GM12878 (cell line): ENCODE measurements around the gene C9orf153. TPM values are rescaled to one million over a fixed set of nuclear protein-coding genes. Genes with fewer than 3 reads are reported as not detected.

Source experiments
- ATAC-seq: fragments of 200-7000 bp; cut with Tn5 transposase; 3 replicates; pipeline ENCODE4 v1.9.1; 2020; ENCODE audit warnings: mild to moderate bottlenecking, moderate library complexity
- BruUV-seq: library from RNA; stranded (reverse); fragments of 400-500 nt; replicated peaks from 2 replicates; lab custom pipeline; 2021; lab: Mats Ljungman, UMichigan
- CTCF ChIA-PET: fragments of 300-600 bp; sonication (Branson Sonifier 250); formaldehyde crosslinking; extraction: SDS; loops from one replicate; lab custom pipeline; 2021; ENCODE audit warnings: inconsistent platforms; lab: Yijun Ruan, JAX
- POLR2A ChIA-PET: fragments of 350-600 bp; formaldehyde crosslinking; extraction: SDS; loops from one replicate; lab custom pipeline; 2021; ENCODE audit warnings: inconsistent platforms; lab: Charles Lee
- RAD21 ChIA-PET: fragments of 300-600 bp; sonication (Branson Sonifier 250); formaldehyde crosslinking; loops from one replicate; lab custom pipeline; 2023; ENCODE audit warnings: antibody characterized with exemption; ENCODE audit not compliant: unreplicated experiment; lab: Charles Lee
- SMC1A ChIA-PET: fragments of 300-600 bp; sonication (Branson Sonifier 250); formaldehyde crosslinking; loops from one replicate; lab custom pipeline; 2023; ENCODE audit not compliant: unreplicated experiment, uncharacterized antibody; lab: Charles Lee
- DNase-seq: peaks from one replicate; pipeline ENCODE4 v3.0.0-alpha.2; 2011; ENCODE audit warnings: low read depth, low spot score
- FAIRE-seq: peaks from 3 replicates; lab custom pipeline; 2011; peaks lifted over from hg19 to GRCh38; lab: Jason Lieb, UNC
- H2AFZ ChIP-seq: 2 replicates; pipeline ENCODE4 v1.6.0; 2011; ENCODE audit warnings: low read depth, low read length, control low read depth; ENCODE audit not compliant: control insufficient read depth
- H3K27ac ChIP-seq: 2 replicates; pipeline ENCODE4 v1.5.1; 2011; ENCODE audit warnings: control low read depth; ENCODE audit not compliant: control insufficient read depth, insufficient read depth
- H3K27me3 ChIP-seq, 2 experiments: replicated peaks in 1 of 2; 2 replicates each; pipeline versions ENCODE4 v1.6.0 to v1.6.1; 2011; ENCODE audit warnings: low read length in 1 of 2; ENCODE audit not compliant: control insufficient read depth in 2 of 2, insufficient read depth in 2 of 2
- H3K36me3 ChIP-seq, 2 experiments: 2 replicates each; pipeline ENCODE4 v1.5.1; 2011; ENCODE audit warnings: low read length in 1 of 2; ENCODE audit not compliant: control insufficient read depth in 2 of 2, insufficient read depth in 2 of 2
- H3K4me1 ChIP-seq: 2 replicates; pipeline ENCODE4 v1.6.1; 2011; ENCODE audit warnings: mild to moderate bottlenecking, low read length, moderate library complexity, mixed read lengths; ENCODE audit not compliant: control insufficient read depth, insufficient read depth
- H3K4me2 ChIP-seq: 2 replicates; pipeline ENCODE4 v1.6.0; 2011; ENCODE audit warnings: control low read depth; ENCODE audit not compliant: control insufficient read depth, insufficient read depth
- H3K4me3 ChIP-seq: fragments of 200-600 bp; sonication (generic); 2 replicates; pipeline ENCODE4 v1.5.1; 2016
- H3K79me2 ChIP-seq: 2 replicates; pipeline ENCODE4 v1.6.0; 2011; ENCODE audit warnings: low read length; ENCODE audit not compliant: control insufficient read depth, insufficient read depth
- H3K9ac ChIP-seq: 2 replicates; pipeline ENCODE4 v1.8.0; 2011; ENCODE audit warnings: low read length, control low read depth, mixed read lengths; ENCODE audit not compliant: control insufficient read depth, insufficient read depth
- H3K9me3 ChIP-seq: replicated peaks from 3 replicates; pipeline ENCODE4 v1.5.1; 2011; ENCODE audit warnings: mild to moderate bottlenecking, low read length; ENCODE audit not compliant: control insufficient read depth, insufficient read depth
- H4K20me1 ChIP-seq: 2 replicates; pipeline ENCODE4 v1.6.0; 2011; ENCODE audit not compliant: control insufficient read depth, insufficient read depth
- ATF3 ChIP-seq: IDR thresholded peaks from 2 replicates; pipeline ENCODE4 v1.6.1; 2011; ENCODE audit warnings: low read depth, mild to moderate bottlenecking, low read length, moderate library complexity, borderline replicate concordance; ENCODE audit errors: extremely low read depth
- CHD1 ChIP-seq: IDR thresholded peaks from 2 replicates; pipeline ENCODE4 v1.6.1; 2012; ENCODE audit warnings: low read depth, low read length, improper control_type of control experiment
- E4F1 ChIP-seq: fragments of 450-650 bp; IDR thresholded peaks from 2 replicates; pipeline ENCODE4 v1.6.1; 2018; ENCODE audit warnings: borderline replicate concordance, mild to moderate bottlenecking; ENCODE audit not compliant: partially characterized antibody
- KAT2A ChIP-seq: conservative IDR thresholded peaks from 2 replicates; pipeline ENCODE4 v1.6.1; 2011; ENCODE audit warnings: low read depth, low read length; ENCODE audit not compliant: control insufficient read depth
- NBN ChIP-seq: fragments of 450-650 bp; IDR thresholded peaks from 2 replicates; pipeline ENCODE4 v1.6.1; 2016
- PML ChIP-seq: IDR thresholded peaks from 2 replicates; pipeline ENCODE4 v1.6.1; 2012; ENCODE audit warnings: low read length, inconsistent platforms
- RELA ChIP-seq: fragments of 450-650 bp; IDR thresholded peaks from 2 replicates; pipeline ENCODE4 v1.8.0; 2014; ENCODE audit warnings: borderline replicate concordance; ENCODE audit not compliant: partially characterized antibody
- RFX5 ChIP-seq: IDR thresholded peaks from 2 replicates; pipeline ENCODE4 v1.6.1; 2011; ENCODE audit warnings: low read depth, low read length, improper control_type of control experiment
- SIN3A ChIP-seq: IDR thresholded peaks from 2 replicates; pipeline ENCODE4 v1.6.1; 2012; ENCODE audit warnings: low read depth, low read length, improper control_type of control experiment
- SMAD5 ChIP-seq: IDR thresholded peaks from 2 replicates; pipeline ENCODE4 v1.6.1; 2016; ENCODE audit warnings: antibody characterized with exemption, low read depth
- TCF3 ChIP-seq: IDR thresholded peaks from 2 replicates; pipeline ENCODE4 v1.6.1; 2012; ENCODE audit warnings: low read depth, mild to moderate bottlenecking, low read length, borderline replicate concordance; ENCODE audit not compliant: insufficient read depth
- USF1 ChIP-seq: IDR thresholded peaks from 2 replicates; pipeline ENCODE4 v1.6.1; 2011; ENCODE audit warnings: borderline replicate concordance, low read depth, mild to moderate bottlenecking, moderate library complexity, mixed read lengths, low read length; ENCODE audit not compliant: insufficient read depth; ENCODE audit errors: extremely low read length
- YY1 ChIP-seq: IDR thresholded peaks from 2 replicates; pipeline ENCODE4 v1.6.1; 2011; ENCODE audit warnings: low read depth, mild to moderate bottlenecking, low read length
- ZNF217 ChIP-seq: fragments of 450-650 bp; IDR thresholded peaks from 2 replicates; pipeline ENCODE4 v1.6.1; 2017; ENCODE audit warnings: antibody characterized with exemption, mild to moderate bottlenecking
- WGBS: methylation state at CpG from one replicate; pipeline ENCODE4 v1.1.6; 2016; ENCODE audit warnings: low lambda C conversion rate; ENCODE audit not compliant: insufficient replicate concordance, insufficient coverage; ENCODE audit errors: missing lambda C conversion rate; 5-methylcytosine and 5-hydroxymethylcytosine counted together
- in situ Hi-C: fragments of 300-500 bp; cut with MboI; formaldehyde crosslinking; loops from 9 replicates; pipeline ENCODE4 v1.14.3; 2018; ENCODE audit warnings: mixed read lengths
- intact Hi-C: fragments of 100-400 bp; cut with micrococcal nuclease; formaldehyde crosslinking; loops from one replicate; pipeline ENCODE4 v1.14.2; 2022; ENCODE audit not compliant: unreplicated experiment
- polyA plus RNA-seq, 11 experiments: library from polyadenylated mRNA; depleted of rRNA in 4 of 11; unstranded in 6 of 11; stranded (reverse) in 5 of 11; fragments of >200 nt; fragmentation: Nextera tagmentation in 4 of 11; fragmentation: Illumina TruSeq in 1 of 11; extraction: Ambion mirVana in 4 of 11; extraction: Trizol in 1 of 11; gene quantifications; 1 replicate in 1 of 11; 2 replicates in 10 of 11; pipeline versions ENCODE4 v1.2.1 to v1.2.3, GENCODE V29; 2011 to 2016; ENCODE audit warnings: inconsistent platforms in 2 of 11, missing spikeins in 2 of 11, low read depth in 1 of 11
- total RNA-seq, 4 experiments: library from RNA; depleted of rRNA in 3 of 4; stranded (reverse); fragments of >200 nt in 3 of 4; fragmentation: Illumina TruSeq in 1 of 4; extraction: Trizol in 1 of 4; gene quantifications; 2 replicates each; pipeline versions ENCODE4 v1.2.1 to v1.2.3, GENCODE V29; 2013 to 2021
- TF ChIP-seq, protein P1 (sequence below): IDR thresholded peaks from 2 replicates; pipeline ENCODE4 v1.6.1; 2012; ENCODE audit warnings: improper control_type of control experiment, low read depth, low read length; ENCODE audit not compliant: insufficient replicate concordance

The C9orf153 gene
- total and polyA plus RNA-seq, 10 of the 15 experiments (the other 5 are each of a cell fraction or from before 2014, with no cell fraction given) = 0.03 to 1.2 (median 0.18) TPM; not detected in 1

DNA sequence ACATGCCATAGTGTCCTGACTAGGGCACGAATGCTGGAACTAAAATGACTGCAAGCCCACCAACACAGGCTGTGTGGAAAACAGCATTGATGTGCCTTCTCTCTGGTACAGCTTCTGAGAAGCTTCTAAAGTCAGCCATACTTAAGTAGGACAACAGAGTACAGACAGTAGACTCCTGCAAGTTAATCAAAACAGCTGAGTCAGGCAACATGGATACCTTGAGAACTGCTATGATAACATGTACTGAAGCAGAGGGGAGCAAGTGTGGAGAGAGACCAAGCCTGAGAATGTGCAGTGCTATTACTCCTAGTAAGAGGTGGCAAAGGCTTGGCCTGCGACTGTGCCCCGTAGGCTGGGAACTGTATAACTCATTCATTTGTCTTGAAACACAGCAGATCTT is 20.4 kb upstream of the C9orf153 start:
- in situ Hi-C loops (loop anchor here (25.0 kb wide), 1 partner anchor 468 kb away; no protein-coding TSS in a partner anchor), intact Hi-C loops (loop anchor here (5.0 kb wide), 1 partner anchor 78 kb away; no protein-coding TSS in a partner anchor)
- no peak overlapping the region for H3K9ac ChIP-seq
- POLR2A ChIA-PET = interaction anchor here (0.6 kb wide), 2 partner anchors 29 to 43 kb away, joined by 4 to 8 read pairs; no protein-coding TSS in a partner anchor
- H4K20me1 ChIP-seq = no peaks in the 10 kb centered on the region
- ATAC-seq = no peak
- CTCF ChIA-PET = no interaction called here
- H2AFZ ChIP-seq = no peak overlapping the region
- H3K27ac ChIP-seq = no peak overlapping the region
- H3K4me3 ChIP-seq = no peak overlapping the region
- no TSS peak for BruUV-seq
- RAD21 ChIA-PET = no interaction called here
- no peak overlapping the region for H3K4me2 ChIP-seq
- no peaks in the 10 kb centered on the region for H3K9me3 ChIP-seq
- peaks cover 23% of the 10 kb centered on the region for H3K79me2 ChIP-seq
- H3K27me3 ChIP-seq = no peaks in the 10 kb centered on the region
- peaks cover 5% of the 10 kb centered on the region; the same call in 1 of the 2 replicates for H3K4me1 ChIP-seq
- WGBS = 100% methylated on average over 3 of the region's 3 CpGs
- H3K36me3 ChIP-seq = no peaks in the 10 kb centered on the region
- SMC1A ChIA-PET = interaction anchor here (0.6 to 0.9 kb wide), 2 partner anchors 13 to 144 kb away, joined by 4 read pairs; no protein-coding TSS in a partner anchor
- FAIRE-seq = no peak
- no peak for DNase-seq
- TF ChIP-seq RFX5 (no peak), NBN (no peak), ATF3 (no peak), YY1 (no peak), KAT2A (no peak), SMAD5 (no peak), SIN3A (no peak), TCF3 (no peak), USF1 (no peak), PML (no peak), RELA (no peak), CHD1 (no peak), E4F1 (no peak), ZNF217 (no peak)
- TF ChIP-seq, protein P1, sequence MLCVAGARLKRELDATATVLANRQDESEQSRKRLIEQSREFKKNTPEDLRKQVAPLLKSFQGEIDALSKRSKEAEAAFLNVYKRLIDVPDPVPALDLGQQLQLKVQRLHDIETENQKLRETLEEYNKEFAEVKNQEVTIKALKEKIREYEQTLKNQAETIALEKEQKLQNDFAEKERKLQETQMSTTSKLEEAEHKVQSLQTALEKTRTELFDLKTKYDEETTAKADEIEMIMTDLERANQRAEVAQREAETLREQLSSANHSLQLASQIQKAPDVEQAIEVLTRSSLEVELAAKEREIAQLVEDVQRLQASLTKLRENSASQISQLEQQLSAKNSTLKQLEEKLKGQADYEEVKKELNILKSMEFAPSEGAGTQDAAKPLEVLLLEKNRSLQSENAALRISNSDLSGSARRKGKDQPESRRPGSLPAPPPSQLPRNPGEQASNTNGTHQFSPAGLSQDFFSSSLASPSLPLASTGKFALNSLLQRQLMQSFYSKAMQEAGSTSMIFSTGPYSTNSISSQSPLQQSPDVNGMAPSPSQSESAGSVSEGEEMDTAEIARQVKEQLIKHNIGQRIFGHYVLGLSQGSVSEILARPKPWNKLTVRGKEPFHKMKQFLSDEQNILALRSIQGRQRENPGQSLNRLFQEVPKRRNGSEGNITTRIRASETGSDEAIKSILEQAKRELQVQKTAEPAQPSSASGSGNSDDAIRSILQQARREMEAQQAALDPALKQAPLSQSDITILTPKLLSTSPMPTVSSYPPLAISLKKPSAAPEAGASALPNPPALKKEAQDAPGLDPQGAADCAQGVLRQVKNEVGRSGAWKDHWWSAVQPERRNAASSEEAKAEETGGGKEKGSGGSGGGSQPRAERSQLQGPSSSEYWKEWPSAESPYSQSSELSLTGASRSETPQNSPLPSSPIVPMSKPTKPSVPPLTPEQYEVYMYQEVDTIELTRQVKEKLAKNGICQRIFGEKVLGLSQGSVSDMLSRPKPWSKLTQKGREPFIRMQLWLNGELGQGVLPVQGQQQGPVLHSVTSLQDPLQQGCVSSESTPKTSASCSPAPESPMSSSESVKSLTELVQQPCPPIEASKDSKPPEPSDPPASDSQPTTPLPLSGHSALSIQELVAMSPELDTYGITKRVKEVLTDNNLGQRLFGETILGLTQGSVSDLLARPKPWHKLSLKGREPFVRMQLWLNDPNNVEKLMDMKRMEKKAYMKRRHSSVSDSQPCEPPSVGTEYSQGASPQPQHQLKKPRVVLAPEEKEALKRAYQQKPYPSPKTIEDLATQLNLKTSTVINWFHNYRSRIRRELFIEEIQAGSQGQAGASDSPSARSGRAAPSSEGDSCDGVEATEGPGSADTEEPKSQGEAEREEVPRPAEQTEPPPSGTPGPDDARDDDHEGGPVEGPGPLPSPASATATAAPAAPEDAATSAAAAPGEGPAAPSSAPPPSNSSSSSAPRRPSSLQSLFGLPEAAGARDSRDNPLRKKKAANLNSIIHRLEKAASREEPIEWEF = no peak
